HUES48 (cell line): ENCODE measurements around the gene MOSPD3.
A peak's percentile ranks its signal among the peaks of the same experiment; 100 is the strongest.

Source experiments
- H3K27ac ChIP-seq: one replicate; pipeline ENCODE4 v1.7.0; 2013; ENCODE audit warnings: low read depth, low read length, inconsistent platforms
- H3K27me3 ChIP-seq: 2 replicates; pipeline ENCODE4 v1.6.1; 2013; ENCODE audit warnings: mild to moderate bottlenecking, low read length; ENCODE audit not compliant: control insufficient read depth, insufficient read depth
- H3K36me3 ChIP-seq: 2 replicates; pipeline ENCODE4 v1.6.1; 2013; ENCODE audit warnings: low read length; ENCODE audit not compliant: control insufficient read depth, insufficient read depth
- H3K4me1 ChIP-seq: 2 replicates; pipeline ENCODE4 v1.6.1; 2013; ENCODE audit warnings: mild to moderate bottlenecking, low read length; ENCODE audit not compliant: control insufficient read depth, insufficient read depth
- H3K4me3 ChIP-seq: 2 replicates; pipeline ENCODE4 v1.5.1; 2013; ENCODE audit warnings: mild to moderate bottlenecking, low read depth, low read length
- H3K9ac ChIP-seq: 2 replicates; pipeline ENCODE4 v1.6.1; 2013; ENCODE audit warnings: mild to moderate bottlenecking, low read depth, low read length, moderate library complexity
- H3K9me3 ChIP-seq: 2 replicates; pipeline ENCODE4 v1.6.1; 2013; ENCODE audit warnings: low read length; ENCODE audit not compliant: control insufficient read depth, insufficient read depth

Gene MOSPD3

DNA sequence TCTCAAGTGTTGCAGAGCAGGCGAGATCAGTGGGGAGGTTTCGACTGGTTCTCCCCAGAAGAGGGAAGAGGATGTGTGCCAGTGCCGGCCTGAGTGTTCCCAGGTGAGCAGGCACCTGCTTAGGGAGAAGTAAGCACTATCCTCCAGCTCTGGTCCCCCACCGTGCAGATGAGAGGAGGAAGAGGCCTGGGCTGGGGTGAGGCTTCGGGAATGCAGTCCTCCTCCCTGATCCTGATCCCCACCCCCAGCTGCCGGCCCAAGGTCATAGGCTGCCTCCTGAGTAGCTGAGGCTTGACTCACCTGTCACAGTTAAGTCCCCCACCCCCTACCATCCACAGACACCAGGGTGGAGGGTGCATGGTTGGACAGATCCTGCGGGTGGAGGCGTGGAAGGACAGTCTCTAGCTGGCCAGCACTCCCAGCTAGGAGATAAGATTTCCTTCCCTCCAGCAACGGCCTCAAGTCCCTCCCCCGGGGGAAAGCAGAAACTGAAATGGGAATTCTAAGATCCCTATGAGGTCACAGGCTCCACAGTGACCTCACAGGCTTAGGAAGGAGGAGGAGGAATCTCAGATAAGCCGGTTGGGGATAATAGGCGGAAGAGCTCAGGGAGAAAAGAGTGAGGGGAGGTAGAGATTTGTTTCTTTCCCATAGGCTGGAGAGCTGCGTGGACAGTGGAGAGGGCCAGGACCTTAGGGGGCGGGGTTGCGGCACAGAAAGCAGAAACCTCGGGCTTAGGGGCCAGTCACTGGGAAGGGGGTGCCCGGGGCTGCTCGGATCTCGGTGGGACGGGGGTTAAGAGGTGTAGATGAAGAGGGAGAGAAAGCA lies 27.4 kb upstream of the MOSPD3 start:
- H3K27me3 ChIP-seq, result no peaks in the 10 kb centered on the region; the same call in 1 of the 2 replicates
- peaks cover 20% of the 10 kb centered on the region for H3K4me1 ChIP-seq
- H3K4me3 ChIP-seq, result peak overlapping the region; percentile 91
- H3K27ac ChIP-seq, result peak overlapping the region; percentile 98
- H3K36me3 ChIP-seq, result peaks cover 24% of the 10 kb centered on the region
- H3K9me3 ChIP-seq, result no peaks in the 10 kb centered on the region
- H3K9ac ChIP-seq, result peak overlapping the region; percentile 87

DNA sequence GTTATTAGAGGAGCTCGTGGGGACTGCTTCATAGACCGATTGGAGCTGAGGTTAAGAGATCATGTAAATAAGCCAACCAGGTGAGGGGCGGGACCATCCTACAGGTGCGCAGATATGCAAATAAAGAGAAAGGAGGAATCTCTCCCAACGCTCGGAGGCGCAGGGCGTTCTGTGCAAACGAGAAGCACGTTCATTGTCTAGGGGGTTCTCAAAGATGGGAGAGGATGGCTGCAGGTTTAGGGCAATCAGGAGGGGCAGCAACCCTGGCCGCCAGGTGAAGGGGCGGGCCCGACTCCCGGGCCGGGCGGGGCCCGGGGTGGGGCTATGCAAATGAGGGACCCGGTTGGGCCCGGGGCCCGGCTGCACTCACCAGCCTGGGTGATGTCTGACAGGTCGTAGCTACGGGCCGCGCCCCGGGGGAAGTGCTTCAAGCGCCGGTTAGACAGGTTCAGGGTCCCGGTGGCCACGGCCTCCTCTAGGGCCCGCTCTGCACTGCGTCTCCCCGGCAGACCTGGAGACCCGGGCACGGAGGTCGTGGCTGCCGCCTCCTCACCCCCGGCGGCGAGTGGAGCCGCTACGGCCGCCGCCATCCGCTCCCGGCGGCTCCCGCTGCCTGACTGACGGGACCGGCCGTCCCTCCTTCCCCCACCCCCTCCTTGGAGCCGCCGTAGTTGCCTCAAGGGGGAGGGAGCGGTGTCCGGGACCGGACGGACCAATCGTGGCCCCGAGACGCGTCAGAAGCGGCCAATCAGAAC lies 26.7 kb upstream of the MOSPD3 start, which contains the start of gene LRCH4:
Gene LRCH4 (minus strand): TSS at position 619 of the 755 bp plus-strand sequence. CDS start 29 bp downstream, at position 590.
- H3K4me1 ChIP-seq, result peaks cover 27% of the 10 kb centered on the region
- H3K9ac ChIP-seq, result peak within 1 kb of the TSS; percentile 87
- H3K27me3 ChIP-seq, result peaks cover 8% of the 10 kb centered on the region
- H3K9me3 ChIP-seq, result no peaks in the 10 kb centered on the region
- H3K27ac ChIP-seq, result peak within 1 kb of the TSS; percentile 98
- peak within 1 kb of the TSS; percentile 91 for H3K4me3 ChIP-seq
- H3K36me3 ChIP-seq, result peaks cover 16% of the 10 kb centered on the region

DNA sequence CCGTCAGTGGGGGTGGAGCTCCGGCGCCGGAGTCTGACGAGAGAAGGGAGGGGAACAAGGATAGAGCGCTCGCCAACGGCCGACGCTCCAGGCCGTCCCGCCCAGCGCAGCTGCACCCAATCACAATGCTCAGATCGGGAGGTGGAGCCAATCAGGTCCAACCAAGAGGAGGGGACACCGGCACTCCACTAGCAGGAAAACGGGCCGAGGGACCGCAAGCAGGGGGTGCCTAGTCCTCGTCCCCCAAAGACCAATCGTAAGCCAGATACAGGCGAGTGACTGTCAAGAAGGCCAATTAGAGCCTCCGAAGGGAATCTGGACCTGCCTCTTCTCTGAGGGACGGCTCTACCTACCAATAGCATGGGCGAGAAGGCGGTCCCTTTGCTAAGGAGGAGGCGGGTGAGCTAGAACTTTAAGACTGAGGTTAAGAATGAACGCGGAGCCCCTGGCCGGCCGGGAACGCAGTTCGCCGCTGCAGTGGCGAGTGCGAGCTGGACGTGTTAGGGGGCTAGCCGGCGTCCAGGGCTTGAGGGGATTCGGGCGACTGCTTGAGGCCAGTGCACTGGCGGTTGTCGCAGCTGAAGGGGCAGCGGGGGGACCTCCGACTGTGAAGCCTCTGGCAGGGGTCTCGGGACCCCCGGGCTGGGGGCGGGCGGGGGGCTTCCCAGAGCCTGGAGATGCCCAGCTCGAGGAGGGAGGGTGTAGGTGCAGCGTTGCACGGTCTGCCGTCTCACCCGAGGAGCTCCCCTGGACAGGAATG lies 25.9 kb upstream of the MOSPD3 start, which contains the start of gene FBXO24:
Gene FBXO24 (plus strand): TSS at position 63 of the 760 bp plus-strand sequence. CDS start 298 bp downstream, at position 361.
- peak within 1 kb of the TSS; percentile 98 for H3K27ac ChIP-seq
- H3K4me1 ChIP-seq, result peaks cover 27% of the 10 kb centered on the region
- peaks cover 9% of the 10 kb centered on the region for H3K36me3 ChIP-seq
- peak within 1 kb of the TSS; percentile 91 for H3K4me3 ChIP-seq
- peaks cover 9% of the 10 kb centered on the region for H3K27me3 ChIP-seq
- H3K9ac ChIP-seq, result peak within 1 kb of the TSS; percentile 87
- no peaks in the 10 kb centered on the region for H3K9me3 ChIP-seq

DNA sequence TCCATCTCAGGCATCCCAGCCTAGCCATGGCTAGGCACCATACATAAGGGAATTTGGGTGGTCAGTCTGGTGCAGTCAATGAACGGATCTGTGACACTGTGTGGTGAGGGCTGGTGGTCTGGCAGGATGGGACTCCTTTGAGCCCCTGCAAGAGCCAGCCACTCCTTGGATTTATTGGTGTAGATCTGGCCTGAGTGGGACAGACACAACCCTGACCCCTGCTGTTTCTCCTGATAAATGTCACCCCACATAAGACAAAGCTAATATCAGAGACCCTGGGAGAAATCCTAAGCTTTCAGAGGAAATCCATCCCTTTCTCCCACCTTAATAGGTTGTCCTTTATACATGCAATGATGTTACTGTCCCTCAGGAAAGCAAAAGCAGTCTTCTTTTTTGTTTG lies 23.9 kb upstream of the MOSPD3 start:
- no peaks in the 10 kb centered on the region for H3K9me3 ChIP-seq
- H3K9ac ChIP-seq, result no peak overlapping the region
- peaks cover 25% of the 10 kb centered on the region for H3K4me1 ChIP-seq
- peaks cover 9% of the 10 kb centered on the region for H3K27me3 ChIP-seq
- H3K27ac ChIP-seq, result no peak overlapping the region
- H3K36me3 ChIP-seq, result no peaks in the 10 kb centered on the region
- no peak overlapping the region for H3K4me3 ChIP-seq

DNA sequence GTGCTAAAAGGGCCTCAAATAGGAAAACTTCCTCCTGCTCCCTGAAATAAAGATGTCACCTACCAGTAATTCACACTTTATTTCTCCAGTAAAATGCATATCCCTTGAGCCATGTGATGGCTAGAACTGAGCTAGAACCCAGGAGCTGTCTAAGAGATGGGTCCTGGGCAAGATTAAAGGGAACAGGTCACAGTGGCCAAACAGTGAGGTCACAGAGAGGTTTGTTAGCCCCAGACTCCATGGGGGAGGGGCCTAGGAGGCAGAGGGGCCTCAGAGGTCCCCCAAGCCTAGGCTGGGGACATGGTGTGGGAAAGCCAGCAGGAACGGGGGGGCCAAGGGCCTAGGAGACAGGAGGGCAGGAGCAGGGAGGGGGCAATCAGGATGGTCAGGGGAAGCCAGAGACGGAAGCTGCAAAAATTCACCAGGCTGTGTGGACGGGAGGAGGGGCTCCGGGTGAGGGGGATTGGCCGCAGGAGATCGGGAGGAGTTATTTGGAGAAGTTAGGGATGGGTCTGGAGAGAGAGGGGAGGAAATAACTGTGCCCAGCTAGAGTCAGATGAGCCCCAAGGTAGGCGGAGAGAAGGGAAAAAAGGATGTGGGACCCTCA lies 22.9 kb upstream of the MOSPD3 start:
- Histone ChIP-seq H3K4me1 (peaks cover 17% of the 10 kb centered on the region), H3K27me3 (peaks cover 9% of the 10 kb centered on the region), H3K4me3 (no peak overlapping the region; the same call in 1 of the 2 replicates), H3K27ac (no peak overlapping the region), H3K36me3 (no peaks in the 10 kb centered on the region), H3K9ac (no peak overlapping the region), H3K9me3 (no peaks in the 10 kb centered on the region)

DNA sequence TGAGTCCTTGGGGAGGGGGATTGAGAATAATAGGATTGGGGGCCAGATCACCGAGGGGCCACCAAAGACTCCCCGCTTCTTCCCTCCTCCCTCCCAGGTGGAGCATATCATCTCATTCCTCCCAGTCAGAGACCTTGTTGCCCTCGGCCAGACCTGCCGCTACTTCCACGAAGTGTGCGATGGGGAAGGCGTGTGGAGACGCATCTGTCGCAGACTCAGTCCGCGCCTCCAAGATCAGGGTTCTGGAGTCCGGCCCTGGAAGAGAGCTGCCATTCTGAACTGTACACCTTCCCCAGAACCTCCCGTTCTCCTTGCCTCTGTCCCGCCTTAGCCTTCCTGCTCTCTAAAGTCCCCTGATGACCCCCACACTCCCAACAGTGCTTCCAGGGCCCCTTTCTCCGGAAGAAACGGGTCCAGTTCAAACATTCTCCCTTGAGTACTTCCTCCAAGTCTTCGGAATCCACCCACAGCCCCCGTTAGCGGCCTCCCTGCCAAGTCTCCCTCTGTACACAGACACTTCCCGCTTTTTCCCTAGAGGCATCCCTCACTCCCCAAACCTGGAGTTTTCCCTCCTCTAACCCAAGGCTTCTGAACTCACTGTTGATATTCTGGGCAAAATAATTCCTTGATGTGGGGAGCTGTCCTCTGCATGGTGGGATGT lies 22.1 kb upstream of the MOSPD3 start:
- no peak overlapping the region for H3K9ac ChIP-seq
- peaks cover 9% of the 10 kb centered on the region for H3K27me3 ChIP-seq
- H3K4me3 ChIP-seq, result no peak overlapping the region; the same call in 1 of the 2 replicates
- no peaks in the 10 kb centered on the region for H3K36me3 ChIP-seq
- H3K9me3 ChIP-seq, result no peaks in the 10 kb centered on the region
- H3K4me1 ChIP-seq, result peaks cover 10% of the 10 kb centered on the region; the same call in 1 of the 2 replicates
- H3K27ac ChIP-seq, result no peak overlapping the region

DNA sequence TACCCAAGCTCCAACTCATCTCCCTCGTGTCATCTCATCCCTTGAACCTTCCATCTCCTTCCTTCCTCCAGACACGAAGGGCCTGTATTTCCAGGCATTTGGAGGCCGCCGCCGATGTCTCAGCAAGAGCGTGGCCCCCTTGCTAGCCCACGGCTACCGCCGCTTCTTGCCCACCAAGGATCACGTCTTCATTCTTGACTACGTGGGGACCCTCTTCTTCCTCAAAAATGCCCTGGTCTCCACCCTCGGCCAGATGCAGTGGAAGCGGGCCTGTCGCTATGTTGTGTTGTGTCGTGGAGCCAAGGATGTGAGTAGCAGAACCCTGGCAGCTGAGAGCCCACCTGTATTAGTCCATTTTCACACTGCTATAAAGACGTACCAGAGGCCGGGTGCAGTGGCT lies 20.7 kb upstream of the MOSPD3 start:
- H3K27me3 ChIP-seq, result peaks cover 9% of the 10 kb centered on the region
- no peak overlapping the region for H3K27ac ChIP-seq
- no peak overlapping the region for H3K9ac ChIP-seq
- no peaks in the 10 kb centered on the region for H3K9me3 ChIP-seq
- peaks cover 10% of the 10 kb centered on the region; the same call in 1 of the 2 replicates for H3K4me1 ChIP-seq
- H3K4me3 ChIP-seq, result no peak overlapping the region
- H3K36me3 ChIP-seq, result 0 out of 2 replicates have a peak, but pooled peaks cover 4% of the 10 kb centered on the region

DNA sequence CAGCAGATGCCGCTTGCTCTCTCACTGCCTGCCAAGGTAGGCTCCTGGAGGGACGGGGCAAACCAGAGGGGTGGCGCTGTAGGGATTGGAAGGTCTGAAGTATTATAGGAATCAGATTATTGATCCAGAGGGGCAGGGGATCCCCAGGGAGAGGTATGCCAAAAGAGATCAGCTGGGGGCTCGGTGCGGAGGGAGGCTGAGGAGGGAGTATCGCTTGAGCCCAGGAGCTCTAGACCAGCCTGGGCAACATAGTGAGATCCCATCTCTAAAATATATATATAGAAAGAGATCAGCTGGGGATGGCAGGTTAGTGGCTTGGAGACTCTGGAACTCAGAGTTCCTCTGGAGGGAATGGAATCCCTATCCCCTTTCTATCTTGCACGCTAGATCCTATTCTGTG lies 17.2 kb upstream of the MOSPD3 start:
- no peak overlapping the region for H3K4me3 ChIP-seq
- peaks cover 6% of the 10 kb centered on the region for H3K27me3 ChIP-seq
- no peaks in the 10 kb centered on the region for H3K9me3 ChIP-seq
- H3K9ac ChIP-seq, result no peak overlapping the region
- H3K4me1 ChIP-seq, result peaks cover 4% of the 10 kb centered on the region; the same call in 1 of the 2 replicates
- H3K36me3 ChIP-seq, result 0 out of 2 replicates have a peak, but pooled peaks cover 6% of the 10 kb centered on the region
- no peak overlapping the region for H3K27ac ChIP-seq

DNA sequence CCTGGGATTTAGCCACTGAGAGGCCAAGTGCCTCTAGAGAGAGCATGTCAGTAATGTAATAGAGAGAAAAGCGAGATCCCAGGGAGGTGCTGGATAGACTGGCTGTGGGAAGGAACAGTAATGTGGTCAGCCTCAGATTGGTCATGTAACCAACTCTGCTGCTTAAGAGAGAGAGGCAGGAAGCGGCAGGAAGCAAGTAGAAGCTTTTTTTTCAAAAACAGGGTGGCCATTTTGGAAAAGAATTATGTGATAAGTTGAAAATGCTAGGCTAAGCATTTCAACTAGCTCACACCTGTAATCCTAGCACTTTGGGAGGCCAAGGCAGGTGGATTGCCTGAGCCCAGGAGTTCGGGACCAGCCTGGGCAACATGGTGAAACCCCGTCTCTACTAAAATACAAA lies 13.9 kb upstream of the MOSPD3 start:
- H3K36me3 ChIP-seq, result 0 out of 2 replicates have a peak, but pooled peaks cover 6% of the 10 kb centered on the region
- no peaks in the 10 kb centered on the region for H3K9me3 ChIP-seq
- H3K4me3 ChIP-seq, result no peak overlapping the region
- no peak overlapping the region for H3K9ac ChIP-seq
- no peak overlapping the region for H3K27ac ChIP-seq
- no peaks in the 10 kb centered on the region for H3K27me3 ChIP-seq
- H3K4me1 ChIP-seq, result peaks cover 17% of the 10 kb centered on the region
